GM19395 (cell line): Measurements from ENCODE around the gene GCNT1.
"Not testable (repeated sequence)": the region's sequence is repeated elsewhere in the genome, so short reads cannot be mapped to it uniquely, and the experiment has no call there.

Experiments used
- ATAC-seq: cut with Tn5 transposase; IDR thresholded peaks from one replicate; pipeline ENCODE4 v1.9.1; 2021; ENCODE audit warnings: mild to moderate bottlenecking, moderate library complexity; ENCODE audit not compliant: unreplicated experiment

Gene GCNT1

GRCh38 chr9:76479337-76479736, 20.4 kb downstream of the GCNT1 start:
- not testable (repeated sequence) for ATAC-seq

- no peak for ATAC-seq
Observed at GRCh38 chr9:76486151-76486550, 27.2 kb downstream of the GCNT1 start.

GRCh38 chr9:76490249-76490990, 31.4 kb downstream of the GCNT1 start:
- ATAC-seq, result no peak

GRCh38 chr9:76491056-76491455, 32.1 kb downstream of the GCNT1 start:
- not testable (repeated sequence) for ATAC-seq

GRCh38 chr9:76493496-76493895, 34.5 kb downstream of the GCNT1 start:
- not testable (repeated sequence) for ATAC-seq

GRCh38 chr9:76500061-76500460, 41.1 kb downstream of the GCNT1 start:
- no peak for ATAC-seq

GRCh38 chr9:76502746-76503145, 43.8 kb downstream of the GCNT1 start:
- ATAC-seq, result no peak

GRCh38 chr9:76510041-76510440, 51.1 kb downstream of the GCNT1 start:
- no peak for ATAC-seq

GRCh38 chr9:76510446-76510845, 51.5 kb downstream of the GCNT1 start:
- no peak for ATAC-seq

GRCh38 chr9:76512826-76513225, 53.8 kb downstream of the GCNT1 start:
- ATAC-seq, result no peak

- no peak for ATAC-seq
Observed at GRCh38 chr9:76516350-76516749, 57.4 kb downstream of the GCNT1 start.

- ATAC-seq, result no peak
Observed at GRCh38 chr9:76516871-76517270, 57.9 kb downstream of the GCNT1 start.

GRCh38 chr9:76519075-76519835, 60.3 kb downstream of the GCNT1 start:
- no peak for ATAC-seq

- no peak for ATAC-seq
Observed at GRCh38 chr9:76521244-76521681, 62.3 kb downstream of the GCNT1 start.

- ATAC-seq, result no peak
Observed at GRCh38 chr9:76521906-76522305, 62.9 kb downstream of the GCNT1 start.

- ATAC-seq, result not testable (repeated sequence)
Observed at GRCh38 chr9:76523617-76524200, 64.7 kb downstream of the GCNT1 start.

GRCh38 chr9:76525196-76525595, 66.2 kb downstream of the GCNT1 start:
- no peak for ATAC-seq

- ATAC-seq, result no peak
Observed at GRCh38 chr9:76526026-76526425, 67.0 kb downstream of the GCNT1 start.

- ATAC-seq, result no peak
Observed at GRCh38 chr9:76528056-76528455, 69.1 kb downstream of the GCNT1 start.

GRCh38 chr9:76528642-76529190, 69.7 kb downstream of the GCNT1 start:
- no peak for ATAC-seq

- no peak for ATAC-seq
Observed at GRCh38 chr9:76529653-76530052, 70.7 kb downstream of the GCNT1 start.
